Astrocyte (in vitro differentiated cells and primary cell): Measurements from ENCODE around the gene GMPPB. TPM values are rescaled to one million over a fixed set of nuclear protein-coding genes. Genes with fewer than 3 reads are reported as not detected.

Source experiments
- DNase-seq: peaks from one replicate; pipeline ENCODE4 v3.0.0-alpha.2; 2010; ENCODE audit warnings: low read depth
- FAIRE-seq: peaks from 2 replicates; lab custom pipeline; 2011; peaks lifted over from hg19 to GRCh38; lab: Jason Lieb, UNC
- H2AFZ ChIP-seq: 2 replicates; pipeline ENCODE4 v1.6.0; 2012; ENCODE audit warnings: low read depth, low read length, inconsistent platforms
- H3K27ac ChIP-seq: 2 replicates; pipeline ENCODE4 v1.5.1; 2011; ENCODE audit warnings: low read depth, low read length, inconsistent platforms
- H3K27me3 ChIP-seq: 2 replicates; pipeline ENCODE4 v1.6.0; 2011; ENCODE audit warnings: low read length, inconsistent platforms; ENCODE audit not compliant: insufficient read depth
- H3K36me3 ChIP-seq: 2 replicates; pipeline ENCODE4 v1.5.1; 2011; ENCODE audit warnings: low read length, inconsistent platforms; ENCODE audit not compliant: insufficient read depth
- H3K4me1 ChIP-seq: 2 replicates; pipeline ENCODE4 v1.5.1; 2011; ENCODE audit warnings: low read length, inconsistent platforms; ENCODE audit not compliant: insufficient read depth
- H3K4me2 ChIP-seq: 2 replicates; pipeline ENCODE4 v1.6.0; 2012; ENCODE audit warnings: low read length, inconsistent platforms
- H3K4me3 ChIP-seq: 2 replicates; pipeline ENCODE4 v1.5.1; 2011; ENCODE audit warnings: low read depth, mild to moderate bottlenecking, low read length, inconsistent platforms; ENCODE audit not compliant: insufficient read depth
- H3K79me2 ChIP-seq: 2 replicates; pipeline ENCODE4 v1.6.0; 2012; ENCODE audit warnings: mild to moderate bottlenecking, low read length, inconsistent platforms; ENCODE audit not compliant: insufficient read depth
- H3K9ac ChIP-seq: 2 replicates; pipeline ENCODE4 v1.6.0; 2012; ENCODE audit warnings: mild to moderate bottlenecking, low read length, inconsistent platforms
- H3K9me3 ChIP-seq: 2 replicates; pipeline ENCODE4 v1.5.1; 2012; ENCODE audit warnings: low read depth, mild to moderate bottlenecking, low read length, inconsistent platforms; ENCODE audit not compliant: insufficient read depth
- H4K20me1 ChIP-seq: 2 replicates; pipeline ENCODE4 v1.6.0; 2012; ENCODE audit warnings: low read length, inconsistent platforms; ENCODE audit not compliant: insufficient read depth
- H3K27ac Mint-ChIP-seq: one replicate; pipeline ENCODE4 v1.8.0; 2021; ENCODE audit warnings: mild to moderate bottlenecking, mixed read lengths; ENCODE audit not compliant: unreplicated experiment
- H3K27me3 Mint-ChIP-seq: one replicate; pipeline ENCODE4 v1.8.0; 2021; ENCODE audit warnings: low read depth, mixed read lengths; ENCODE audit not compliant: unreplicated experiment
- H3K36me3 Mint-ChIP-seq: one replicate; pipeline ENCODE4 v1.8.0; 2021; ENCODE audit warnings: low read depth, mixed read lengths; ENCODE audit not compliant: unreplicated experiment
- H3K4me1 Mint-ChIP-seq: one replicate; pipeline ENCODE4 v1.8.0; 2021; ENCODE audit warnings: low read depth, mixed read lengths; ENCODE audit not compliant: unreplicated experiment
- H3K4me3 Mint-ChIP-seq: one replicate; pipeline ENCODE4 v1.8.0; 2021; ENCODE audit warnings: mild to moderate bottlenecking, moderate library complexity, mixed read lengths; ENCODE audit not compliant: unreplicated experiment
- H3K9me3 Mint-ChIP-seq: one replicate; pipeline ENCODE4 v1.8.0; 2021; ENCODE audit warnings: mild to moderate bottlenecking, mixed read lengths; ENCODE audit not compliant: unreplicated experiment
- CTCF ChIP-seq: IDR thresholded peaks from 2 replicates; pipeline ENCODE4 v1.5.1; 2011; ENCODE audit warnings: low read depth, mild to moderate bottlenecking, inconsistent platforms, low read length, moderate library complexity; ENCODE audit not compliant: insufficient read depth
- EZH2 ChIP-seq: IDR thresholded peaks from 2 replicates; pipeline ENCODE4 v1.6.1; 2012; ENCODE audit warnings: mild to moderate bottlenecking, low read length, inconsistent platforms; ENCODE audit not compliant: insufficient read depth
- total RNA-seq: library from RNA; stranded (reverse); gene quantifications from 2 replicates; pipeline ENCODE4 v1.2.1, GENCODE V29; 2021

Gene GMPPB
- total RNA-seq, 1 donor from 2014 or later: 24.6 TPM

GRCh38 chr3:49714728-49715550, 8.8 kb downstream of the GMPPB start:
- Histone ChIP-seq H3K4me3 (no peak overlapping the region), H3K4me2 (no peak overlapping the region), H3K4me1 (peaks cover 12% of the 10 kb centered on the region), H4K20me1 (peaks cover 28% of the 10 kb centered on the region), H3K9ac (no peak overlapping the region), H3K9me3 (no peaks in the 10 kb centered on the region), H2AFZ (no peak overlapping the region), H3K27me3 (no peaks in the 10 kb centered on the region), H3K79me2 (no peaks in the 10 kb centered on the region), H3K36me3 (no peaks in the 10 kb centered on the region), H3K27ac (no peak overlapping the region)
- no peak for FAIRE-seq
- Mint-ChIP-seq H3K4me1 (peaks cover 3% of the 10 kb centered on the region), H3K36me3 (peaks cover 9% of the 10 kb centered on the region), H3K27me3 (no peaks in the 10 kb centered on the region), H3K9me3 (peaks cover 3% of the 10 kb centered on the region), H3K27ac (no peak overlapping the region), H3K4me3 (no peak overlapping the region)
- DNase-seq: no peak
- no peak for TF ChIP-seq EZH2
- no peak for TF ChIP-seq CTCF

- Histone ChIP-seq H3K27me3 (no peaks in the 10 kb centered on the region), H3K27ac (no peak overlapping the region), H3K4me1 (peaks cover 2% of the 10 kb centered on the region), H3K4me2 (no peak overlapping the region), H3K79me2 (no peaks in the 10 kb centered on the region), H2AFZ (no peak overlapping the region), H3K9me3 (no peaks in the 10 kb centered on the region), H3K4me3 (no peak overlapping the region), H3K9ac (no peak overlapping the region), H3K36me3 (no peaks in the 10 kb centered on the region), H4K20me1 (peaks cover 21% of the 10 kb centered on the region)
- Mint-ChIP-seq H3K27ac (no peak overlapping the region), H3K4me1 (peaks cover under 1% of the 10 kb centered on the region), H3K27me3 (no peaks in the 10 kb centered on the region), H3K9me3 (peaks cover under 1% of the 10 kb centered on the region), H3K36me3 (peaks cover 11% of the 10 kb centered on the region), H3K4me3 (no peak overlapping the region)
- no peak for DNase-seq
- FAIRE-seq: no peak
- TF ChIP-seq EZH2 (no peak), CTCF (no peak)
Measured at GRCh38 chr3:49713336-49714105, 10.2 kb downstream of the GMPPB start.
